Measurements from ENCODE around the gene ST8SIA2. TPM values are rescaled to one million over a fixed set of nuclear protein-coding genes. Genes with fewer than 3 reads are reported as not detected.

The ST8SIA2 gene
- polyA plus RNA-seq, 4 donors, result 5.0 to 6.0 (median 5.4) TPM

- no peak for DNase-seq (ENCODE audit: low read depth in 4 of 4, low spot score in 3 of 4)
Measured at GRCh38 chr15:92480361-92480760, 86.7 kb downstream of the ST8SIA2 start.

- no peak for DNase-seq (ENCODE audit: low read depth in 4 of 4, low spot score in 3 of 4)
Measured at GRCh38 chr15:92485441-92485840, 91.8 kb downstream of the ST8SIA2 start.

GRCh38 chr15:92492551-92493115 lies 99.0 kb downstream of the ST8SIA2 start:
- DNase-seq (ENCODE audit: low read depth in 4 of 4, low spot score in 3 of 4), result no peak

GRCh38 chr15:92494806-92495336 lies 101.2 kb downstream of the ST8SIA2 start:
- no peak for DNase-seq (ENCODE audit: low read depth in 4 of 4, low spot score in 3 of 4)

GRCh38 chr15:92495446-92495845 lies 101.8 kb downstream of the ST8SIA2 start:
- DNase-seq (ENCODE audit: low read depth in 4 of 4, low spot score in 3 of 4), result no peak

- no peak for DNase-seq (ENCODE audit: low read depth in 4 of 4, low spot score in 3 of 4)
Measured at GRCh38 chr15:92499731-92500530, 106.2 kb downstream of the ST8SIA2 start.

- DNase-seq (ENCODE audit: low read depth in 4 of 4, low spot score in 3 of 4), result no peak
Measured at GRCh38 chr15:92502336-92502735, 108.7 kb downstream of the ST8SIA2 start.

GRCh38 chr15:92502930-92503857 lies 109.5 kb downstream of the ST8SIA2 start:
- no peak for DNase-seq (ENCODE audit: low read depth in 4 of 4, low spot score in 3 of 4)

- no peak for DNase-seq (ENCODE audit: low read depth in 4 of 4, low spot score in 3 of 4)
Measured at GRCh38 chr15:92503889-92504288, 110.2 kb downstream of the ST8SIA2 start.

GRCh38 chr15:92505611-92506010 lies 111.9 kb downstream of the ST8SIA2 start:
- no peak for DNase-seq (ENCODE audit: low read depth in 4 of 4, low spot score in 3 of 4)

- DNase-seq (ENCODE audit: low read depth in 4 of 4, low spot score in 3 of 4), result no peak
Measured at GRCh38 chr15:92506506-92506905, 112.8 kb downstream of the ST8SIA2 start.

- no peak for DNase-seq (ENCODE audit: low read depth in 4 of 4, low spot score in 3 of 4)
Measured at GRCh38 chr15:92510163-92510882, 116.6 kb downstream of the ST8SIA2 start.
